GM18526 (cell line): ENCODE results near the gene UGT3A2.

Experiments used
- POLR2A ChIP-seq: IDR thresholded peaks from 3 replicates; pipeline ENCODE4 v1.6.1; 2011; ENCODE audit not compliant: insufficient read length; ENCODE audit errors: extremely low read depth

Gene UGT3A2

DNA sequence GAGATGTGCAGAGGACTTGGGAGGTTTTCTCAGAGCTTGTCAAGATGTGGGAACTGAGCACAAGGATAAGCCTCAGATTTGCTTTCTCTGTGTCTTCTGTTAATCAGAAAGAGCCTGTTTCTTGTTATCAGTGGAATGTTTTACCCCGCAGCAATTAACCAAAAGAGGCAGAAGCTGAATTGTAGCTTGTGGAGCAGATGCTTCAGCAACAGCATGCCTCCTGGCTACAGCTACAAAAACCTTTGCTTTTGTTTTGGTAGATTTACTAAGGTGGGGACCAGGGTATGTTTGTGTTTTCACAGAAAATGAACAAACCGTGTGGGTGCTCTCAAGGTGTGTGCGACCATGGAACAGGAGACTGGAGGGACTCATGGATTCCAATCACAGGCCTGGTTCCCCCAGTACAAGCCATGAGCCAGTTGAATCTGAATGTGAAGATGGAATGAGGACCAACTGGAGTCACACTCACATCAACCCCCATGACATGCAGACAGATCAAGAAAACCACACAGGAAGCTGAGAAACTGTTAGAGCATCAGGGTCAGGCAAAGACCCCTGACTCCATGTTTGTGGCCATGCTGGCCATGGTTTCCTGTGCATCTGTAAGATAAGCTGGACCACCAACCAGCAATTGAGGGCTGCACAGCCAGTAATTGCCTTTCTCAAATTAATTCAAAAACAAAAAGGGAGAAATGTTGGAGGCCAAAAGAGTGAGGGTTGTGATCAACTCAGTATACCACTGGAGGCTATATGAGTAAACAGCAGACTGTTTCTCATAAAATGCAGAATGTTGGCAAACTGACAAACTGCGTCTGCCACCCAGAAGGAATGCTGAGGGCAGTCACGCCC is 6.9 kb downstream of the UGT3A2 start:
- no peak for TF ChIP-seq POLR2A

DNA sequence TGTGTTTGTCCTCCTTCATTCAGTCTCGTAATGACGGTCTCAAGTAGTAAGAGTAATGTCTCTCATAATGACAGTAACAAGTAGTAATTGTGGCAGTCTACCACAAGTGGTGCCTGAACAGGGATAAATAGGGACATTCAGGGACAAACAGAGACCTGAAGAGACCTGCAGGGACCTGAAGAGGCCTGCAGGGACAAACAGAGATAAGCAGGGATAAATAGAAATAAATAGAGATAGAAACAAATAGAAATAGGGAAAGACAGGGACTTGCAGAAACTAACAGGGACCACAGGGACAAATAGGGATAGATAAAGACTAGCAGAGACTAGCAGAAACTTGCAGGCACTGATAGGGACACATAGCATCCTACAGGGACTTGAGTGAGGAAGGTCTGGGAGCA is 7.9 kb downstream of the UGT3A2 start:
- TF ChIP-seq POLR2A: no peak

DNA sequence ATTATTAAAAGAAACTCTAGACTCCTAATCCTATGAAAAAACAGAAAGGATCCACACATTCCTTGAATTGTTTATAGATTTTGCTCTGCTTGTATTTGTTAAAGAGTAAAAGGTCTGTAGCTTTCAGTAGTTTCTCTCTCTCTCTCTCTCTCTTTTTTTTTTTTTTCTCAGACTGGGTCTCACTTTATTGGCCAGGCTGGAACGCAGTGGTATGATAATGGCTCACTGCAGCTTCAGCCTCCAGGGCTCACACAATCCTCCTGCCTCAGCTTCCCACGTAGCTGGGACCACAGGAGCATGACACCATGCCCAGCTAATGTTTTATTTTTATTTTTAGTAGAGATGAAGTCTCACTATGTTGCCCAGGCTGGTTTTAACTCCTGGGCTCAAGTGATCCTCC is 9.3 kb downstream of the UGT3A2 start:
- TF ChIP-seq POLR2A: no peak

DNA sequence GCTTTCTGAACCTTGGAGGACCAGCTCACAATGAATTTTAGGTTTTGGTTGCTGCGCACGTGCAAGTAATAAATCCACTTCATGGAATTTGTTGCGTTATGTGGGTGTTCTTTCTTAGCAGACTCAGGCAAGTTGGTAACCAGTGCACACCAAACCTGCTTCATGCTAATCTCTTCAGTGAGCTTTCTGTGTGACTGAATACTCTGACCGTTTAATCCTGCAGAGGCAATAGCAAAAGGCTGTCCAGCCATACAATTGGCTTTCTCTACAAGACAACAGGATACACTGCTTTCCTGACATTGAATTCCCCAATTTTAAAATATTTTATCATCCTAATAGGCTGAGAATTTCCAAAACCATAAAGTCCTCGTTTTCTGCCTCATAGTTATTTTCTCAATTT is 10.3 kb downstream of the UGT3A2 start:
- TF ChIP-seq POLR2A: no peak

DNA sequence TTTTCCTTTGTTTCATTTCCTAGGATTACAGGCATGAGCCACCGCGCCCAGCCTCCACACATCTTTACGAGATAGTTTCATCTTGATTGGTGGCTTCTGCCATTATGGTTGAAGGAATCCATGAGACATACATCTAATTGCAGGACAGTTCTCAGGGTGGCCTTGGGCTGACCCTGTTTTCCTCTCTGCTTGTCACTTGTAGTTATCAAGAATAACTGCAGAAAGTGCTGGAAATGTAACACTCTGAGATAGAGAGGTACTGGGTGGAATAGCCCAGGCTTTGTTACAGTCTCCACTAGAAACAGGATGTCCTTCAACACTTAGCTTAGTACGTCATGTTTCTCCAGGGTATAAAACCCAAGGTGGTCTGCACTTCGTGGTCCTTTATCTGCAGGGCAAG is 10.7 kb downstream of the UGT3A2 start:
- TF ChIP-seq POLR2A: no peak

DNA sequence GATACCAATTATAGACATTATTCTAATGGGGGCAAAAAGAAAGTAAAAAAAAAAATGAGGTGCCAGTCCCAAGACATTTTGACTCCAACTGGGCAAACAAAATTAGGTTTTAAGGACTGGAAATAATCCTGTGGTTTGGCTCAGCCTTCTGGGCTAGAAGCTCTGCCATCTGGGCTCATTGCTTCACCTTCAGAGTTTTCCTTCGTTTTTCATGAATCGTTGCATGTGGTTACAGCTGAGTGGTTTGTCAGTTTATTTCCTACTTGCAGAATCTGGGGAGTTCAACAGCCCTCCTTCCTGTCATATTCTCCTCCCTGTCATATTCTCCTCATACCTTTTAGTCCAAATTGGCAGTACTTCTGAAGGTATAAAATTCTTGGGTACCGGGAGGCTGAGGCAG is 12.0 kb downstream of the UGT3A2 start:
- TF ChIP-seq POLR2A: no peak

DNA sequence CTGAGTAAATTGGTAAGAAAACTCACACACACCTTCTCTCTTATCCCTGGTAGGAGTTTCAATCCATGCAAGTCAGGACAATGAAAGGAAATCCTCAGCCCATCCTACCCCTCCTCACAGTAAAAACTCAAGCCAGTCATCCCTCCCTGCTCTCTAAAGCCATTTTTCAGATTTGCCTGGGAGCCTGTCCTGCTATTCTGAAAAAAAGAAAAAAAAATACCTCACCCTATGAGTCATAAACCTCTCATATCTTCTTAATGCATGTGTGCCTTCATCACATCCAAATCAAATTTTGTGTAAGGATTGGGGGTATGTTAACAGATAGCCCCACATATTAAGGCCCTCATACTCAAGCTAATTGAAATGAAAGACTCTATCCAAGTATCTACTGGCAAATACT is 14.1 kb downstream of the UGT3A2 start:
- TF ChIP-seq POLR2A: no peak

DNA sequence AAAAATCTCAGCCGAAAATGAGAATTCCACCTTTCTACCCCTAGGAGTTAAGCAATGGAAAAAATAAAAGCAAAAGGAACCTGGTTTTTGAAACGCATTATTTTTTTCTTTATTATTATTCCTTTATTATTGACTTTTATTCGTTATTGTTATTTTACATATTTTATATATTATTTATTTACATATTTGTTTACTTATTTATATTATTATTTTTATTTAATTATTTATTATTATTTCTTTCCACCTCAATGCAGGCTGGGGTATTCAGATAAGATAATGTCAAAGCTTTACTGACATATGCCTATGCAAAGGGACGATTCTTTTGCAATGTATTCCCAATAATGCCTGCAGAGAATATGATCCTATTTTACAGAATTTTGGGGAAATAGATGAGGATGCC is 16.7 kb downstream of the UGT3A2 start:
- TF ChIP-seq POLR2A: no peak

DNA sequence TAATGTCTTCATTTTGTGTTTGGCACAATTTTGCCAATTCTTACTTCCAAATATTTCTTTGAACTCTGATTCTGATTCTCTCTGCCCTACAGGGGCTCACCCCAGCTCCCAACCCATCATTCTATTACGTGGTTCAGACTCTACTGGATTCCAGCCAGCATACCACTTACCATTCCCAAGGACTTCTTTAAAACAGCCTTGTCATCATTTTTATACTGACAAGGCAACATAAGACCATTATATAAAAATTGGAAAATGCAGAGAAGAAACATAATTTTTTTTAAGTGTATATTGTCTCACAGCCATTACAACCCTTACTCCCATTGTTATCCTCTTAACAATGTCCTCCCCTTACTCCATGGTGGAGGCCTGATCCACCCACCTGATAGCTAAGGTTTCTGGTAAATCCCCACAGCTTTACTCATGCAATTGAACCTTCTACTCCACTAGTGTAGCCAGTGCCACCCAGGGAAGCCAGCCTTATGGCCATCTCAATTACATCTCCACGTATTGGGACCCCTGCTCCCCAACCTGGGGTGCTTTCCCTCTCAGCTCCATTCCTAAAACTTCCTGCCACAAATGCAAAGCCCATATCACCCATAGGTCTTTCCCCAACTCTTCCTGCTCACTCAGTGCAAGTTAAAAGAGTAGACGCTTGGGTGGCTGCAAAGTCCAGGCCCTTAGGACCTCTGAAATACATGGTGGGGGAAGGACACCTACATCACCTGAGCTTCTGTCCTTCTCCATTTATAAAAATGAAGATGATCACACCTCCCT is 19.1 kb downstream of the UGT3A2 start:
- TF ChIP-seq POLR2A: no peak

DNA sequence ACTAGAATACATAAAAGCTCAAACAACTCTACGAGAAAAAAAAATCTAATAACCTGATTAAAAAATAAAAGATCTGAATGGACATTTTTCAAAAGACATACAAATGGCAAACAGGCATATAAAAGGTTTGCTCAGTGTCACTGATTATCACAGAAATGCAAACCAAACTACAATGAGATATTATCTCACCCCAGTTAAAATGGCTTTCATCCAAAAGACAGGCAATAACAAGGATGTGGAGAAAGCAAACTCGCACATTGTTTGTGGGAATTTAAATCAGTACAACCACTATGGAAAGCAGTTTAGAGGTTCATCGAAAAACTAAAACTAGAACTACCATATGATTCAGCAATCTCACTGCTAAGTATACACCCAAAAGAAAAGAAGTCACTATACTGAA is 20.8 kb downstream of the UGT3A2 start:
- no peak for TF ChIP-seq POLR2A

DNA sequence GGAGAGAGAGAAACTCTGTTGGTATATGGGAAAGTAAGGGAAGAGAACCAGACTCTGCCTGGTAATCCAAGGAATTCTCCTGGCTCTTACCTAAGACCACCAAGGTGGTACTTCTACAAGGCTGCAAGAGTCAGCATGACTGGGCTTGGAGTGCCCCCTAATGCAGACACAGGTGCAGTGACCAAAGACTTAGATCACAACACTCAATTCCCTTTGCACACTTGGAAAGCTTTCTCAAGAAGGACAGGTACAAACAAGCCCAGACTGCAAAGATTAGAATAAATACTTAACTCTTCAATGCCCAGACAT is 25.2 kb downstream of the UGT3A2 start:
- no peak for TF ChIP-seq POLR2A

DNA sequence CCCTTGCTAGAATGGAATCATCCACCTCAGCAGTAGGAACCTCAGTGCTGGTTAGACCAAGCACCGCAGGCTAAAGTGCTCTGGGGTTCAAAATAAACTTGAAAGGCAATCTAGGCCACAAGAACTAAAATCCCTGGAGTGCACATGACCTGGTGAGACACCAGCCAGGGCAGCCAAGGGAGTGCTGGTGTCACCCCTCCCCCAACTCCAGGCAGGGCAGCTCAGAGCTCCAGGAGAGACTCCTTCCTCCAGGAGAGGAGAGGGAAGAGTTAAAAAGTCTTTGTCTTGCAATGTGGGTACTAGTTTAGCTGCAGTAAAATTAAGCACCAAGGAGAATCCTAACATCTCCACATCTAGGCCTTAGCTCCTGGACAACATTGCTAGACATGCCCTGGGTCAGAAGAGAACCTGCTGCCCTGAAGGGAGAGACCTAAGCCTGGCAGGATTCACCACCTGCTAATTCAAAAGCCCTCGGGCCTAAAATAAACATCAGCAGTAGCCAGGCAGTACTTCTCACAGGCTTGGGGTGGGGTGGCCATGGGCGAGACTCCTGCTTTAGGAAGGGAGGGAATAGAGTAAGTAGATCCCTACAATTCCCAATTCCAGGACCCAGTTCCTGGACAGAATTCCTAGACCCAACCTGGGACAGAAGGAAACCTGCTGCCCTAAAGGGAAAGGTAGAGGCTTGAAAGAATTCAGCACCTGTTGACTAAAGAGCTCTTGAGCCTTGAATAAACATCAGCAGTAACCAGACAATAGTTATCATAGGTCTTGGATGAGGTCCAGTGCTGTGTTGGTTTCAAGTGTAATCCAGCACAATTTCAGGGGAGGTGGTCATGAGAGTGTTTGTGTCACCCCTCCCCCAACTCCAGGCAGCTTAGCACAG is 25.8 kb downstream of the UGT3A2 start:
- TF ChIP-seq POLR2A: no peak

DNA sequence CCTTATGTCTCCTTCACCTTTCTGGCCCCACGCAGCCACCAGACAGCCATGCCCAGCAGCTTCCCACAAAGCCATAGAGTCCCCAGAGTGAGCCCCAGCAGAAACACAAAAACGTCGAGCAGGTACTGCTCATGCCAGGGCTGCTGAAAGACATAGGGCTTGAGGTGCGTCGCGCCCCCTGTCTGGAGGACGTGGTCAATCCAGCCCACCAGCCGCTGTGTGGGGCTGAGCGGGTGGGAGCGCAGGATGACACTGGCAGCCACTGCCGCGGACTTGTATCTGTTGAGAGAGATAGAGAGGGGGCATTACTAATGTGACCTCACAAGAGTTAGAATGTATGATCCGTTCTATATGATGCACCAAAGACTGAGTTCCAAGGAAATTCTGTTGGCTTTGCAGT is 31.0 kb downstream of the UGT3A2 start:
- no peak for TF ChIP-seq POLR2A

DNA sequence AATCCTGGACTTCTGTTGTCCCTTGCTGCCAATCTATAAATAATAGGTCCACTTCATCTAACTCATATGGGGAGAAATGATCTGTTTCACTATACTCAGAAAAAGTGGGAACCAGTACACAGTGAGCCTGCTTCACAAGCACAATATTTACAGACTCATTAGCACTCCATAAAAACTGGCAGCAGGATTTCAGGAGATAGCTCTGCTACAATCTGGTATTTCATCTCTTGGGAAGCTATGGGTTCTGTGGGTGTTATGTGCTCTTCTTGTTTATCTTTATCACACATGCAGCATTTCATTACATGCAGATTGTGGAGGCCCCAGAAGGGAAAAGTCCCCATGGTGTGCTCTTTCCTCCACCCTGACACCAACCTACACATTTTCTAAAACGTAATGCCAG is 33.2 kb downstream of the UGT3A2 start:
- no peak for TF ChIP-seq POLR2A

DNA sequence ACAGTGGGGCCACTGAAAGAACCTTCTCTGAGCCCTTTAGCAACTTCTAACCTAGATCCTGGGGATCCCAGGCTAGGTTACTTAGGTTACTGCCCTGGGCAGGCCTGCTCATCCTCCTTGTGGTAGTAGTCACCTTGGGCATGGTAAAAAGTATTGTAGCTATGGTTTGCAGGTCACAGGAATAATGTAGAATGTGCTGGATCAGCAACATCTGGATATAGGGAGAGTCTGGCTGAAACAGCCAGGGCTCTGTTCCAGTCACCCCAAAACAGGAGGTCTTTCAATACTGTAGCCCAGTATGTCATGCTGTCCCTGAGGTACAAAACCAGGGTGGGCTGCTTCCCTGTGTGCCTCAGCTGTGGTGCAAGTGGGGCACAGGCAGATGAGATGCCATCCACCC is 33.6 kb downstream of the UGT3A2 start:
- no peak for TF ChIP-seq POLR2A

DNA sequence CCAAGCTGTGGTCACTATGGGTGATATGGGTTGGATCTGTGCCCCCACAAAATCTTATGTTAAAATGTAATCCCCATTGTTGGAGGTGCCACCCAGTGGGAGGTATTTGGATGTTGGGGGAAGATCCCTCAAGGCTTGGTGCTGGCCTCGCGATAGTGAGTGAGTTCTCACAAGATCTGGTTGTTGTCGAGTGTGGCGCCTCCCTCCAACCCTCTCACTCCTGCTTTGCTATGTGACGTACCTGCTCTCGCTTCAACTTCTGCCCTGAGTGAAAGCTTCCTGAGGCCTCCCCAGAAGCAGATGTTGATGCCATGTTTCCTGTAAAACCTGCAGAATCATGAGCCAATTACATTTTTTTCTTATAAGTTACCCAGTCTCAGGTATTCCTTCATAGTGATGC is 35.5 kb downstream of the UGT3A2 start:
- no peak for TF ChIP-seq POLR2A
